Measurements from ENCODE around the gene DAB2IP.

Gene DAB2IP

DNA sequence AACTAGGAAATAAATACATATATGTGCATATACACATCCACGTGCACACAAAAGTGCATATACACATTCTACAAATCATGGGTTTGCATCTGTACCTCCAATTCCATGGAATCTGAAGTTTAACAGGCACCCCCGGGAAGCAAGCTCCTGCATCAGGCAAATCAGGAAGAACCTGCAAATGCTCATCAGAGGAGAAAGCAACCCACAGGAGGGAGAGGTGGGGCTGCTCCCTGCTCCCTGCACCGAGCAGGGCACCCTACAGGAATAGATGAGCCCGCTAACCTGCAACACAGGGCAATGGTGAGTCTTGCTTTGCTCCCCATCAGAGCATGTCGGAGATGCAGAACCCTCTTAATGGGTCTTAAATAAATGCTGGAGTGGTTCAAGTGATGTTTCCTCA is 151.3 kb downstream of the DAB2IP start:
- TF ChIP-seq, protein P1, sequence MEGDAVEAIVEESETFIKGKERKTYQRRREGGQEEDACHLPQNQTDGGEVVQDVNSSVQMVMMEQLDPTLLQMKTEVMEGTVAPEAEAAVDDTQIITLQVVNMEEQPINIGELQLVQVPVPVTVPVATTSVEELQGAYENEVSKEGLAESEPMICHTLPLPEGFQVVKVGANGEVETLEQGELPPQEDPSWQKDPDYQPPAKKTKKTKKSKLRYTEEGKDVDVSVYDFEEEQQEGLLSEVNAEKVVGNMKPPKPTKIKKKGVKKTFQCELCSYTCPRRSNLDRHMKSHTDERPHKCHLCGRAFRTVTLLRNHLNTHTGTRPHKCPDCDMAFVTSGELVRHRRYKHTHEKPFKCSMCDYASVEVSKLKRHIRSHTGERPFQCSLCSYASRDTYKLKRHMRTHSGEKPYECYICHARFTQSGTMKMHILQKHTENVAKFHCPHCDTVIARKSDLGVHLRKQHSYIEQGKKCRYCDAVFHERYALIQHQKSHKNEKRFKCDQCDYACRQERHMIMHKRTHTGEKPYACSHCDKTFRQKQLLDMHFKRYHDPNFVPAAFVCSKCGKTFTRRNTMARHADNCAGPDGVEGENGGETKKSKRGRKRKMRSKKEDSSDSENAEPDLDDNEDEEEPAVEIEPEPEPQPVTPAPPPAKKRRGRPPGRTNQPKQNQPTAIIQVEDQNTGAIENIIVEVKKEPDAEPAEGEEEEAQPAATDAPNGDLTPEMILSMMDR (IDR thresholded peaks at IDR 0.05; ENCODE audit: borderline replicate concordance, control extremely low read depth, extremely low read depth, insufficient read depth, missing control alignments), result no peak
- in situ Hi-C loops (cut with MboI; ENCODE audit: low sequenced_read_pairs, unreplicated experiment), result no loop called here
- DNase-seq (ENCODE audit: low spot score), result no peak

DNA sequence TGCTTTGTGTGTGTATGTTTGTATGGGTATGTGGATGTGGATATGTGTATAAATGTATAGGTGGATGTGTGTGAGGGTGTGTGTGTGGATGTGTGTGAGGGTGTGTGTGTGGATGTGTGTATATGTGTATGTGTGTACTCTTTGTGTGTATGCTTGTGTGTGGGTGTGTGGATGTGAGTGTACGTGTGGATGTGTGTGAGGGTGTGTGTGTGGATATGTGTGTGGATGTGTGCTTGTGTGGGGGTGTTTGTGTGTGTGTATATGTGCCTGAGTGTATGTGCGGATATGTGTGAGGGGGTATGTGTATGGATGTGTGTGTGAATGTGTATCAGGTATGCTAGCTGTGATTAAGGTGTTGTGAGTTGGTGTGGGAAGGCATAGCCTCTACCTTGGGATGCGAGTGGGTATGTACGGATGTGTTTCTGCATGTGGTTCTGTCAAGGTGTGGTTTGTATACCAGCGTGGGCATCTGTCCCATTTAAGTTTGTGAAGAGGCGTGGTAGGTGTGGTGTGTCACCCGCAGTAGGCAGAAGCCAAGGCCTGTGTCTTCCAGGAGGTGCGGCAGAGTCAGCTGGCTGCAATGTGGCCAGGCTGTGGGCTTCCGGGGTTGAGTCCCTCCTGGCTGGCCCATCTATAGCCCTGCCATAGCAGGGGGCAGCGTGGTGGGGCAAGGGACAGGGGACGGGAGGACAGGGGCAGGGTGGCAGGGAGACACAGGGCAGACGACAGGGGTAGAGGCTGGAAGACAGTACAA is 155.8 kb downstream of the DAB2IP start:
- in situ Hi-C loops (cut with MboI; ENCODE audit: low sequenced_read_pairs, unreplicated experiment), result no loop called here
- DNase-seq (ENCODE audit: low spot score), result no peak
- TF ChIP-seq, protein P1 (IDR thresholded peaks at IDR 0.05; ENCODE audit: borderline replicate concordance, control extremely low read depth, extremely low read depth, insufficient read depth, missing control alignments), result no peak

GRCh38 chr9:121807823-121808278 is 156.4 kb downstream of the DAB2IP start:
- TF ChIP-seq, protein P1 (IDR thresholded peaks at IDR 0.05; ENCODE audit: borderline replicate concordance, control extremely low read depth, extremely low read depth, insufficient read depth, missing control alignments), result no peak
- in situ Hi-C loops (cut with MboI; ENCODE audit: low sequenced_read_pairs, unreplicated experiment), result no loop called here
- no peak for DNase-seq (ENCODE audit: low spot score)

GRCh38 chr9:121808781-121809180 is 157.3 kb downstream of the DAB2IP start:
- DNase-seq (ENCODE audit: low spot score), result no peak
- TF ChIP-seq, protein P1 (IDR thresholded peaks at IDR 0.05; ENCODE audit: borderline replicate concordance, control extremely low read depth, extremely low read depth, insufficient read depth, missing control alignments), result no peak
- in situ Hi-C loops (cut with MboI; ENCODE audit: low sequenced_read_pairs, unreplicated experiment), result no loop called here

DNA sequence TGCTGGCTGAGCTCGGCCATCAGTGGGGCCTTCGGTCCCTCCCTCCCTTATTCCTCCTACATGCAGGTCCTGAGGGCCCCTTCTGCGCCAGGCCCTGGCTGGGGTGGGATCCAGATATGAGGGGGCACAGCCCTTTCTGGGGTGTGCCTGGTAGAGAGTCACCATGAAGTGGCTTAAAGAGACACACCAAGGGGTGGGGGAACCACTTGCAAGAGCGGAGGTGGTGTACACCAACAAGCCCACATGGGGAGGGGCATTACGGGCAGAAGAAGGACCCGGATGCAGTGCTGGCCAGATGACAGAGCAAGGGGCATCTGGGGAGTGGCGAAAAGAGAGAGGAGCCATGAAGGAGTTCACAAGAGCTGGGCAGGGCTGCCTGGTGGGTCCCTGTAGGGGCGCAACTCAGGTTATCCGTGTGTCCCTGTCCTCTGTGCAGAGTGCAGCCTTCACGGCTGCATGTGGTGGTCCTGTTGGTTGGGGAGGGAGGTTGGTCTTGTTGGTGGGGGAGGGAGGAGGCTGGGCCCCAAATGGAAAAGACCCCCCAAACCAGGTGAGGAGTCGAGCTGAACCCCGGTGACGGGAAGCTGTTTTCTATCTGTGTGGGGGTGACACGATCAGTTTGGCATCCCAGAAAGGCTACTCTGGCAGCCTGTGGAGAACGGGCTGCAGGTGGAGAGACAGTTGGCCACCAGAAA is 158.1 kb downstream of the DAB2IP start:
- in situ Hi-C loops (cut with MboI; ENCODE audit: low sequenced_read_pairs, unreplicated experiment), result no loop called here
- TF ChIP-seq, protein P1 (IDR thresholded peaks at IDR 0.05; ENCODE audit: borderline replicate concordance, control extremely low read depth, extremely low read depth, insufficient read depth, missing control alignments), result no peak
- no peak for DNase-seq (ENCODE audit: low spot score)

DNA sequence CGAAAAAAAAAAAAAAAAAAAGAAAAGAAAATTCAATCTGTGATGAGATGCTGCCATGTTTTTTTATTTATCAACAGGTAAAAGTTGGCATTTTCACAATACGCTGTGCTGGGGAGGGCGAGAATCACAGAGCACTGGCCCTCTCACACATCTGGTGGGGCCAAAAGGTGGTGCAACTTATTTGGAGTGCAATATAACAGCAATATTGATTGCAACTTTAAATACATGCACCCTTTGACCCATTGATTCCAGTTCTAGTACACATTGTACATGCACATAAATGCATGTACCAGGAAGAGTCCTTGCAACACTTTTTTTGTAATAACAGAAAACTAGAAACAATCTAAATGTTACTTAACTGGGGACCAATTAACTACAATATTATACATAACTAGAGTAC is 159.1 kb downstream of the DAB2IP start:
- TF ChIP-seq, protein P1 (IDR thresholded peaks at IDR 0.05; ENCODE audit: borderline replicate concordance, control extremely low read depth, extremely low read depth, insufficient read depth, missing control alignments), result no peak
- in situ Hi-C loops (cut with MboI; ENCODE audit: low sequenced_read_pairs, unreplicated experiment), result no loop called here
- DNase-seq (ENCODE audit: low spot score), result no peak

All from GM13976 (cell line).